Measurements from ENCODE around the gene SHISA9. TPM values are rescaled to one million over a fixed set of nuclear protein-coding genes. Genes with fewer than 3 reads are reported as not detected.

SHISA9 gene
- total RNA-seq, 2 donors from 2014 or later, result 20.5 to 24.0 TPM

DNA sequence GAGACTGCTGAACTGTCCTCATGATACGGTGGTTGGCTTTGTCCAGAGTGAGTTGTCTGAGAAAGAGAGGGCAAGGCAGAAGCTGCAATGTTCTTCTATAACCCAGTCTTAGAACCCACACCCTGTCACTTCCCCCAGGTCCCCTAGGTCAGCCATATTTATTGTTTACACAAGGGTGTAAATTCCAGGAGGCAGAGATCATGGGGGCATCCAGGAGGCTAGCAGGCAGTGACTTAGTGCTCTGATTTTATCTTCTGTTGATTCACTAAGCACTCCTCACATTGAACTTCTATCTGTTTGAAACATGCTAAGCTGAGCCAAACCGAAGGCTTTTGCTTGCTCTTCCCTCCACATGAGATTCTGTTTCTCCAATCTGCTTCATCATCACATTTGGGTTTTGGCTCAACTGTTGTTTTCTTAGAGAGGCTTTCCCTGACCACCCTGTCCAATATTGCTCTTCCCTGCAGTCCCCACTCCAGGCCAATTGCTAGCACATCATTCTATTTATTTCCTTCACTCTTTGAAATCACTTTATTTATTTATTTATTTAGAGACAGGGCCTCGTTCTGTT, 34.3 kb upstream of the SHISA9 start:
- Histone ChIP-seq H3K36me3 (no peaks in the 10 kb centered on the region), H3K4me1 (replicated peaks) (no peaks in the 10 kb centered on the region), H3K27me3 (replicated peaks; ENCODE audit: insufficient read depth) (no peaks in the 10 kb centered on the region), H3K4me3 (no peak overlapping the region), H3K9me3 (no peaks in the 10 kb centered on the region), H3K27ac (no peak overlapping the region)
- intact Hi-C loops (cut with DNase I), result no loop called here
- TF ChIP-seq POLR2AphosphoS5 (IDR thresholded peaks at IDR 0.05), result no peak
- TF ChIP-seq, protein P1, sequence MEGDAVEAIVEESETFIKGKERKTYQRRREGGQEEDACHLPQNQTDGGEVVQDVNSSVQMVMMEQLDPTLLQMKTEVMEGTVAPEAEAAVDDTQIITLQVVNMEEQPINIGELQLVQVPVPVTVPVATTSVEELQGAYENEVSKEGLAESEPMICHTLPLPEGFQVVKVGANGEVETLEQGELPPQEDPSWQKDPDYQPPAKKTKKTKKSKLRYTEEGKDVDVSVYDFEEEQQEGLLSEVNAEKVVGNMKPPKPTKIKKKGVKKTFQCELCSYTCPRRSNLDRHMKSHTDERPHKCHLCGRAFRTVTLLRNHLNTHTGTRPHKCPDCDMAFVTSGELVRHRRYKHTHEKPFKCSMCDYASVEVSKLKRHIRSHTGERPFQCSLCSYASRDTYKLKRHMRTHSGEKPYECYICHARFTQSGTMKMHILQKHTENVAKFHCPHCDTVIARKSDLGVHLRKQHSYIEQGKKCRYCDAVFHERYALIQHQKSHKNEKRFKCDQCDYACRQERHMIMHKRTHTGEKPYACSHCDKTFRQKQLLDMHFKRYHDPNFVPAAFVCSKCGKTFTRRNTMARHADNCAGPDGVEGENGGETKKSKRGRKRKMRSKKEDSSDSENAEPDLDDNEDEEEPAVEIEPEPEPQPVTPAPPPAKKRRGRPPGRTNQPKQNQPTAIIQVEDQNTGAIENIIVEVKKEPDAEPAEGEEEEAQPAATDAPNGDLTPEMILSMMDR (IDR thresholded peaks at IDR 0.05), result no peak
- TF ChIP-seq POLR2A (IDR thresholded peaks at IDR 0.05), result no peak
- WGBS, result 51% methylated on average over 3 of the region's 3 CpGs
- DNase-seq (ENCODE audit: low spot score), result no peak

- DNase-seq (ENCODE audit: low spot score), result no peak
- intact Hi-C loops (cut with DNase I), result no loop called here
- no peaks in the 10 kb centered on the region for H3K9me3 ChIP-seq
- WGBS, result 67% methylated on average over 3 of the region's 3 CpGs
- no peaks in the 10 kb centered on the region for H3K36me3 ChIP-seq
- no peak overlapping the region for H3K4me3 ChIP-seq
- TF ChIP-seq POLR2AphosphoS5 (IDR thresholded peaks at IDR 0.05) (no peak), POLR2A (IDR thresholded peaks at IDR 0.05) (no peak)
- TF ChIP-seq, protein P1 (IDR thresholded peaks at IDR 0.05), result no peak
- no peaks in the 10 kb centered on the region for H3K27me3 ChIP-seq (replicated peaks; ENCODE audit: insufficient read depth)
- no peak overlapping the region for H3K27ac ChIP-seq
- H3K4me1 ChIP-seq (replicated peaks), result no peaks in the 10 kb centered on the region
Measured at GRCh38 chr16:12868169-12868568, 33.2 kb upstream of the SHISA9 start.

- Histone ChIP-seq H3K4me3 (no peak overlapping the region), H3K36me3 (no peaks in the 10 kb centered on the region), H3K9me3 (no peaks in the 10 kb centered on the region), H3K27me3 (replicated peaks; ENCODE audit: insufficient read depth) (no peaks in the 10 kb centered on the region), H3K4me1 (replicated peaks) (no peaks in the 10 kb centered on the region), H3K27ac (no peak overlapping the region)
- WGBS, result 82% methylated on average over 8 of the region's 8 CpGs
- intact Hi-C loops (cut with DNase I), result no loop called here
- DNase-seq (ENCODE audit: low spot score), result no peak
- TF ChIP-seq POLR2A (IDR thresholded peaks at IDR 0.05), result no peak
- TF ChIP-seq, protein P1 (IDR thresholded peaks at IDR 0.05), result no peak
- no peak for TF ChIP-seq POLR2AphosphoS5 (IDR thresholded peaks at IDR 0.05)
Measured at GRCh38 chr16:12868788-12869187, 32.6 kb upstream of the SHISA9 start.

- no peak overlapping the region for H3K4me3 ChIP-seq
- TF ChIP-seq, protein P1 (IDR thresholded peaks at IDR 0.05), result no peak
- WGBS, result 82% methylated on average over 5 of the region's 5 CpGs
- DNase-seq (ENCODE audit: low spot score), result no peak
- no peaks in the 10 kb centered on the region for H3K4me1 ChIP-seq (replicated peaks)
- no peaks in the 10 kb centered on the region for H3K36me3 ChIP-seq
- intact Hi-C loops (cut with DNase I), result no loop called here
- H3K9me3 ChIP-seq, result no peaks in the 10 kb centered on the region
- no peaks in the 10 kb centered on the region for H3K27me3 ChIP-seq (replicated peaks; ENCODE audit: insufficient read depth)
- no peak overlapping the region for H3K27ac ChIP-seq
Measured at GRCh38 chr16:12869698-12870427, 31.5 kb upstream of the SHISA9 start.

GRCh38 chr16:12871784-12872183, 29.6 kb upstream of the SHISA9 start:
- Histone ChIP-seq H3K27ac (no peak overlapping the region), H3K27me3 (replicated peaks; ENCODE audit: insufficient read depth) (no peaks in the 10 kb centered on the region), H3K9me3 (no peaks in the 10 kb centered on the region), H3K4me3 (no peak overlapping the region), H3K36me3 (no peaks in the 10 kb centered on the region), H3K4me1 (replicated peaks) (no peaks in the 10 kb centered on the region)
- DNase-seq (ENCODE audit: low spot score), result no peak
- 72% methylated on average over 1 of the region's 1 CpG for WGBS
- no peak for TF ChIP-seq POLR2AphosphoS5 (IDR thresholded peaks at IDR 0.05)
- TF ChIP-seq, protein P1 (IDR thresholded peaks at IDR 0.05), result no peak
- no peak for TF ChIP-seq POLR2A (IDR thresholded peaks at IDR 0.05)
- intact Hi-C loops (cut with DNase I), result no loop called here

All from prostate gland (tissue), 2 donors.